ENCODE data around the gene FZR1.

FZR1 gene

GRCh38 chr19:3474010-3474409, 32.1 kb upstream of the FZR1 start:
- Histone ChIP-seq H3K18ac (ENCODE audit: low read length) (no peak overlapping the region), H3K4me3 (ENCODE audit: low read depth, low read length) (no peak overlapping the region), H2BK12ac (ENCODE audit: low read length) (no peak overlapping the region), H3K23ac (ENCODE audit: low read length) (no peak overlapping the region), H3K4ac (ENCODE audit: low read depth, low read length) (no peak overlapping the region), H4K8ac (ENCODE audit: low read depth, low read length) (no peak overlapping the region), H3K14ac (ENCODE audit: low read length) (no peak overlapping the region), H3K36me3 (ENCODE audit: control insufficient read depth in 1 of 2, insufficient read depth in 2 of 2, low read length in 2 of 2) (no peaks in the 10 kb centered on the region), H2BK5ac (ENCODE audit: low read depth, low read length, poor library complexity) (no peak overlapping the region), H3K9ac (ENCODE audit: low read length) (no peak overlapping the region), H2BK120ac (ENCODE audit: insufficient read depth, low read length, poor library complexity) (no peak overlapping the region), H3K9me3 (ENCODE audit: insufficient read depth, low read depth, low read length) (peaks cover 20% of the 10 kb centered on the region), H3K27me3 (ENCODE audit: insufficient read depth, low read length) (no peaks in the 10 kb centered on the region), H4K91ac (ENCODE audit: low read depth, low read length) (no peak overlapping the region), H2AK5ac (ENCODE audit: low read length) (no peak overlapping the region), H3K4me1 (ENCODE audit: control insufficient read depth in 1 of 2, insufficient read depth in 2 of 2, low read length in 2 of 2) (no peaks in the 10 kb centered on the region), H3K4me2 (ENCODE audit: low read length) (no peak overlapping the region), H3K79me2 (ENCODE audit: control insufficient read depth, insufficient read depth, low read length, poor library complexity) (no peaks in the 10 kb centered on the region), H3K27ac (ENCODE audit: low read depth, low read length) (no peak overlapping the region), H3K79me1 (ENCODE audit: low read length) (no peaks in the 10 kb centered on the region), H2AFZ (ENCODE audit: insufficient read depth, low read length, poor library complexity) (no peak overlapping the region), H4K12ac (ENCODE audit: low read depth, low read length) (no peak overlapping the region)
- no CpG with 5 or more reads among the region's 8 CpGs for WGBS (ENCODE audit: extremely low coverage, insufficient coverage, insufficient read length)
- DNase-seq = no peak

GRCh38 chr19:3474614-3475013, 31.5 kb upstream of the FZR1 start:
- H2BK12ac ChIP-seq (ENCODE audit: low read length) = no peak overlapping the region
- H4K8ac ChIP-seq (ENCODE audit: low read depth, low read length) = no peak overlapping the region
- no peak overlapping the region for H3K27ac ChIP-seq (ENCODE audit: low read depth, low read length)
- H3K79me1 ChIP-seq (ENCODE audit: low read length) = no peaks in the 10 kb centered on the region
- no peak overlapping the region for H3K4me3 ChIP-seq (ENCODE audit: low read depth, low read length)
- no peak overlapping the region for H3K4me2 ChIP-seq (ENCODE audit: low read length)
- DNase-seq = no peak
- H3K14ac ChIP-seq (ENCODE audit: low read length) = no peak overlapping the region
- no peaks in the 10 kb centered on the region for H3K79me2 ChIP-seq (ENCODE audit: control insufficient read depth, insufficient read depth, low read length, poor library complexity)
- peaks cover 20% of the 10 kb centered on the region for H3K9me3 ChIP-seq (ENCODE audit: insufficient read depth, low read depth, low read length)
- no peak overlapping the region for H3K4ac ChIP-seq (ENCODE audit: low read depth, low read length)
- no peaks in the 10 kb centered on the region for H3K4me1 ChIP-seq (ENCODE audit: control insufficient read depth in 1 of 2, insufficient read depth in 2 of 2, low read length in 2 of 2)
- no peak overlapping the region for H2AK5ac ChIP-seq (ENCODE audit: low read length)
- WGBS (ENCODE audit: extremely low coverage, insufficient coverage, insufficient read length) = no CpG with 5 or more reads among the region's 2 CpGs
- H4K91ac ChIP-seq (ENCODE audit: low read depth, low read length) = no peak overlapping the region
- H4K12ac ChIP-seq (ENCODE audit: low read depth, low read length) = no peak overlapping the region
- H2BK120ac ChIP-seq (ENCODE audit: insufficient read depth, low read length, poor library complexity) = no peak overlapping the region
- no peak overlapping the region for H3K18ac ChIP-seq (ENCODE audit: low read length)
- no peak overlapping the region for H3K9ac ChIP-seq (ENCODE audit: low read length)
- no peaks in the 10 kb centered on the region for H3K27me3 ChIP-seq (ENCODE audit: insufficient read depth, low read length)
- no peak overlapping the region for H2AFZ ChIP-seq (ENCODE audit: insufficient read depth, low read length, poor library complexity)
- no peak overlapping the region for H3K23ac ChIP-seq (ENCODE audit: low read length)
- H3K36me3 ChIP-seq (ENCODE audit: control insufficient read depth in 1 of 2, insufficient read depth in 2 of 2, low read length in 2 of 2) = no peaks in the 10 kb centered on the region
- H2BK5ac ChIP-seq (ENCODE audit: low read depth, low read length, poor library complexity) = no peak overlapping the region

GRCh38 chr19:3475449-3475848, 30.7 kb upstream of the FZR1 start:
- Histone ChIP-seq H2BK120ac (ENCODE audit: insufficient read depth, low read length, poor library complexity) (no peak overlapping the region), H2BK5ac (ENCODE audit: low read depth, low read length, poor library complexity) (no peak overlapping the region), H3K4me3 (ENCODE audit: low read depth, low read length) (no peak overlapping the region), H3K36me3 (ENCODE audit: control insufficient read depth in 1 of 2, insufficient read depth in 2 of 2, low read length in 2 of 2) (no peaks in the 10 kb centered on the region), H3K79me1 (ENCODE audit: low read length) (no peaks in the 10 kb centered on the region), H3K27ac (ENCODE audit: low read depth, low read length) (no peak overlapping the region), H3K14ac (ENCODE audit: low read length) (no peak overlapping the region), H2BK12ac (ENCODE audit: low read length) (no peak overlapping the region), H2AK5ac (ENCODE audit: low read length) (no peak overlapping the region), H3K4me2 (ENCODE audit: low read length) (no peak overlapping the region), H3K4ac (ENCODE audit: low read depth, low read length) (no peak overlapping the region), H3K9ac (ENCODE audit: low read length) (no peak overlapping the region), H4K8ac (ENCODE audit: low read depth, low read length) (no peak overlapping the region), H3K9me3 (ENCODE audit: insufficient read depth, low read depth, low read length) (peaks cover 20% of the 10 kb centered on the region), H2AFZ (ENCODE audit: insufficient read depth, low read length, poor library complexity) (no peak overlapping the region), H4K12ac (ENCODE audit: low read depth, low read length) (no peak overlapping the region), H3K4me1 (ENCODE audit: control insufficient read depth in 1 of 2, insufficient read depth in 2 of 2, low read length in 2 of 2) (no peaks in the 10 kb centered on the region), H3K18ac (ENCODE audit: low read length) (no peak overlapping the region), H4K91ac (ENCODE audit: low read depth, low read length) (no peak overlapping the region), H3K79me2 (ENCODE audit: control insufficient read depth, insufficient read depth, low read length, poor library complexity) (no peaks in the 10 kb centered on the region), H3K23ac (ENCODE audit: low read length) (no peak overlapping the region), H3K27me3 (ENCODE audit: insufficient read depth, low read length) (no peaks in the 10 kb centered on the region)
- WGBS (ENCODE audit: extremely low coverage, insufficient coverage, insufficient read length) = 100% methylated on average over 3 of the region's 4 CpGs
- DNase-seq = no peak

- no peaks in the 10 kb centered on the region for H3K79me1 ChIP-seq (ENCODE audit: low read length)
Observed at GRCh38 chr19:3476830-3477229, 29.3 kb upstream of the FZR1 start.

More at GRCh38 chr19:3476830-3477229, 29.3 kb upstream of the FZR1 start:
- H2AFZ ChIP-seq (ENCODE audit: insufficient read depth, low read length, poor library complexity) = no peak overlapping the region
- no peak overlapping the region for H2BK5ac ChIP-seq (ENCODE audit: low read depth, low read length, poor library complexity)
- no peak overlapping the region for H3K4ac ChIP-seq (ENCODE audit: low read depth, low read length)
- H3K27me3 ChIP-seq (ENCODE audit: insufficient read depth, low read length) = no peaks in the 10 kb centered on the region
- no peaks in the 10 kb centered on the region for H3K4me1 ChIP-seq (ENCODE audit: control insufficient read depth in 1 of 2, insufficient read depth in 2 of 2, low read length in 2 of 2)
- H3K9me3 ChIP-seq (ENCODE audit: insufficient read depth, low read depth, low read length) = peaks cover 20% of the 10 kb centered on the region
- no peak overlapping the region for H3K4me2 ChIP-seq (ENCODE audit: low read length)
- H3K14ac ChIP-seq (ENCODE audit: low read length) = no peak overlapping the region
- H4K12ac ChIP-seq (ENCODE audit: low read depth, low read length) = no peak overlapping the region
- no peak overlapping the region for H3K9ac ChIP-seq (ENCODE audit: low read length)
- H4K91ac ChIP-seq (ENCODE audit: low read depth, low read length) = no peak overlapping the region
- no peaks in the 10 kb centered on the region for H3K36me3 ChIP-seq (ENCODE audit: control insufficient read depth in 1 of 2, insufficient read depth in 2 of 2, low read length in 2 of 2)
- H3K23ac ChIP-seq (ENCODE audit: low read length) = no peak overlapping the region
- no peak overlapping the region for H3K27ac ChIP-seq (ENCODE audit: low read depth, low read length)
- H3K79me2 ChIP-seq (ENCODE audit: control insufficient read depth, insufficient read depth, low read length, poor library complexity) = no peaks in the 10 kb centered on the region
- H3K18ac ChIP-seq (ENCODE audit: low read length) = no peak overlapping the region
- no peak overlapping the region for H3K4me3 ChIP-seq (ENCODE audit: low read depth, low read length)
- H2BK12ac ChIP-seq (ENCODE audit: low read length) = no peak overlapping the region
- H2BK120ac ChIP-seq (ENCODE audit: insufficient read depth, low read length, poor library complexity) = no peak overlapping the region
- WGBS (ENCODE audit: extremely low coverage, insufficient coverage, insufficient read length) = no CpG with 5 or more reads among the region's 2 CpGs
- no peak overlapping the region for H2AK5ac ChIP-seq (ENCODE audit: low read length)
- no peak for DNase-seq
- no peak overlapping the region for H4K8ac ChIP-seq (ENCODE audit: low read depth, low read length)
